NCI-H1105 (cell line): ENCODE results near the gene ATG101.
"Not testable (repeated sequence)": the region's sequence is repeated elsewhere in the genome, so short reads cannot be mapped to it uniquely, and the experiment has no call there.

Source experiments
- DNase-seq: peaks from one replicate; lab custom pipeline; 2025; lab: John Stamatoyannopoulos, UW

The ATG101 gene

GRCh38 chr12:52116222-52117125, 46.7 kb downstream of the ATG101 start:
- DNase-seq: not testable (repeated sequence)

GRCh38 chr12:52117806-52118475, 48.2 kb downstream of the ATG101 start:
- not testable (repeated sequence) for DNase-seq

GRCh38 chr12:52119398-52120254, 49.8 kb downstream of the ATG101 start:
- DNase-seq: no peak

- DNase-seq: no peak
Measured at GRCh38 chr12:52120951-52121823, 51.4 kb downstream of the ATG101 start.

GRCh38 chr12:52121824-52122539, 52.2 kb downstream of the ATG101 start:
- no peak for DNase-seq

- no peak for DNase-seq
Measured at GRCh38 chr12:52122540-52122871, 52.7 kb downstream of the ATG101 start.

- DNase-seq: no peak
Measured at GRCh38 chr12:52122904-52123303, 53.1 kb downstream of the ATG101 start.

GRCh38 chr12:52123487-52124186, 53.9 kb downstream of the ATG101 start:
- DNase-seq: no peak

- DNase-seq: peak; percentile 36
Measured at GRCh38 chr12:52125476-52125900, 55.7 kb downstream of the ATG101 start.

GRCh38 chr12:52126050-52126604, 56.3 kb downstream of the ATG101 start:
- DNase-seq: no peak
